22Rv1 (cell line): ENCODE measurements around the gene HES5.

Experiments
- H3K27ac ChIP-seq: fragments of 450-650 bp; 2 replicates; pipeline ENCODE4 v1.5.1; 2017
- ZFX ChIP-seq: fragments of 450-650 bp; IDR thresholded peaks from 2 replicates; pipeline ENCODE4 v1.6.1; 2017; ENCODE audit warnings: antibody characterized with exemption, borderline replicate concordance
- TF ChIP-seq, protein P1 (sequence below): fragments of 450-650 bp; IDR thresholded peaks from 2 replicates; pipeline ENCODE4 v1.5.1; 2017; ENCODE audit warnings: mild to moderate bottlenecking

The HES5 gene

GRCh38 chr1:2522230-2522629 is 7.8 kb downstream of the HES5 start:
- TF ChIP-seq, protein P1, sequence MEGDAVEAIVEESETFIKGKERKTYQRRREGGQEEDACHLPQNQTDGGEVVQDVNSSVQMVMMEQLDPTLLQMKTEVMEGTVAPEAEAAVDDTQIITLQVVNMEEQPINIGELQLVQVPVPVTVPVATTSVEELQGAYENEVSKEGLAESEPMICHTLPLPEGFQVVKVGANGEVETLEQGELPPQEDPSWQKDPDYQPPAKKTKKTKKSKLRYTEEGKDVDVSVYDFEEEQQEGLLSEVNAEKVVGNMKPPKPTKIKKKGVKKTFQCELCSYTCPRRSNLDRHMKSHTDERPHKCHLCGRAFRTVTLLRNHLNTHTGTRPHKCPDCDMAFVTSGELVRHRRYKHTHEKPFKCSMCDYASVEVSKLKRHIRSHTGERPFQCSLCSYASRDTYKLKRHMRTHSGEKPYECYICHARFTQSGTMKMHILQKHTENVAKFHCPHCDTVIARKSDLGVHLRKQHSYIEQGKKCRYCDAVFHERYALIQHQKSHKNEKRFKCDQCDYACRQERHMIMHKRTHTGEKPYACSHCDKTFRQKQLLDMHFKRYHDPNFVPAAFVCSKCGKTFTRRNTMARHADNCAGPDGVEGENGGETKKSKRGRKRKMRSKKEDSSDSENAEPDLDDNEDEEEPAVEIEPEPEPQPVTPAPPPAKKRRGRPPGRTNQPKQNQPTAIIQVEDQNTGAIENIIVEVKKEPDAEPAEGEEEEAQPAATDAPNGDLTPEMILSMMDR: no peak
- TF ChIP-seq ZFX: no peak
- H3K27ac ChIP-seq: no peak overlapping the region

DNA sequence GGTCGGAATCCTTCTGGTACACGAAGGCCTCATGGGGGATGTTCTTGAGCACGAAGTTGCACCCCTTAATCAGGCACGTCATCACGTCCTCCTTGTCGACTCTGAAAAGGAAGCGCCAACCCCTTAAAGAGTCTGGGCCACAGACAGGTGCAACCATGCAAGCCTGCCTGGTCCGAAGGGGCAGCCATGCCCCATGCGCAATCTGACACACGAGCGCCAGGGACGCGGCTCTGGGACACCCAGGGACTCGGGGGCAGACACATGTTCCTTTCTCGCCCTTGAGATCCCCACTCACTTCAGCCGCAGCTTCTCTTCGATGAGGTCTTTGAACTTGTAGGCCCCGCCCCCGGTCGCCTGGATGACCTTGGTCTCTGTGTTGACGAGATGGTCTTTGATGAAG is 9.3 kb downstream of the HES5 start:
- TF ChIP-seq, protein P1: no peak
- TF ChIP-seq ZFX: no peak
- no peak overlapping the region for H3K27ac ChIP-seq

- TF ChIP-seq ZFX: no peak
- TF ChIP-seq, protein P1: no peak
- H3K27ac ChIP-seq: no peak overlapping the region
These were observed 9.9 kb downstream of the HES5 start for GRCh38 chr1:2520206-2520605.

DNA sequence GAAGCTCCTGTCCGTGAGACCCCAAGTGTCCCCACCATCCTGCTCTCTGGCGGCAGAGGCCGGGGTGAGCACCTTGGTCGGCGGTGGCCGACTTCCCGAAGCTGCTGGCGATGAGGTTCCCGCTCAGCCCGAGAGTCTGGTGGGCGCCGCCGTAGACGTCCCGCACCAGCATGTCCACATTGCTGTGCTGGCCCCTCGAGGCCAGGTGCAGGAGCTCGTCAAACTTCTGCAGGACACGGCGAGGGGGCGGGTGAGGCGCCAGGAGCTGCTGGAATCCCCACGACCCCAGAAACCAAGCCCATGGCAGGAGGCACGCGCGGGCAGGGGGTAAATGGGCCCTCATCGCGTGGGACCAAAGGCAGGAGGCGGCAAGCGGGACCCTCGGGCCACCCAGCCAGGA is 10.3 kb downstream of the HES5 start:
- H3K27ac ChIP-seq: no peak overlapping the region
- TF ChIP-seq ZFX: no peak
- TF ChIP-seq, protein P1: no peak

GRCh38 chr1:2519029-2519685 is 10.9 kb downstream of the HES5 start:
- TF ChIP-seq, protein P1: no peak
- TF ChIP-seq ZFX: no peak

GRCh38 chr1:2518528-2518927 is 11.5 kb downstream of the HES5 start:
- H3K27ac ChIP-seq: no peak overlapping the region
- TF ChIP-seq ZFX: no peak

More at GRCh38 chr1:2519029-2519685, 10.9 kb downstream of the HES5 start:
- no peak overlapping the region for H3K27ac ChIP-seq

- H3K27ac ChIP-seq: no peak overlapping the region
- TF ChIP-seq ZFX: no peak
- TF ChIP-seq, protein P1: no peak
These were observed 12.1 kb downstream of the HES5 start for GRCh38 chr1:2517966-2518365.

DNA sequence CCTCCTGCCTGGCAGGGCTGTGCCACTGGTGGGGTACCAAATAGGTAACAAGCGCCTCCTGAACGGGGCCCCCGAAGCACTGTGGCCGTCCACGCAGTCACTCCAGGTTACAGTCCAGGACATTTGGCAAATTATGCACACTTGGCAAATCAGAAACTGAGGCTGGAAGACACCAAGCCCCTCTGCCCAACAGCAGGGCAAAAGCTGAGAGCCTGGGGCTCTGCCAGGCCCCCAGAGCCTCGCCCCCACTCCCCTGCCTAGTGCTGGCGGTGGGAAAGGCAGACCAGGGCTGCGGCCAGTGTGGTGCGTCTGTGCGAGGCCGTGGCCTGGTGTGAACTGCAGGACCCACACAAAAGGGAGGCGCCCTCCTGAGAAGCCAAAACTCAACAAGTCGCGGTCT is 13.1 kb downstream of the HES5 start:
- TF ChIP-seq, protein P1: no peak
- TF ChIP-seq ZFX: no peak
- no peak overlapping the region for H3K27ac ChIP-seq
